HCEC 1CT (cell line): ENCODE measurements around the gene SNRNP200.

Source experiments
- DNase-seq: peaks from one replicate; pipeline ENCODE4 v3.0.0-alpha.2; 2017

The SNRNP200 gene

GRCh38 chr2:96247009-96247408, 58.3 kb downstream of the SNRNP200 start:
- DNase-seq: no peak

GRCh38 chr2:96245609-96246390, 59.5 kb downstream of the SNRNP200 start:
- DNase-seq: peak; percentile 37

- DNase-seq: no peak
Measured at GRCh38 chr2:96243843-96244242, 61.5 kb downstream of the SNRNP200 start.

GRCh38 chr2:96241900-96242611, 63.3 kb downstream of the SNRNP200 start:
- peak; percentile 87 for DNase-seq

- no peak for DNase-seq
Measured at GRCh38 chr2:96241227-96241626, 64.1 kb downstream of the SNRNP200 start.

GRCh38 chr2:96240341-96241038, 64.9 kb downstream of the SNRNP200 start:
- DNase-seq: no peak

GRCh38 chr2:96239745-96240264, 65.5 kb downstream of the SNRNP200 start:
- DNase-seq: no peak

- no peak for DNase-seq
Measured at GRCh38 chr2:96239091-96239490, 66.3 kb downstream of the SNRNP200 start.

GRCh38 chr2:96238266-96238665, 67.1 kb downstream of the SNRNP200 start:
- no peak for DNase-seq

GRCh38 chr2:96236882-96237281, 68.5 kb downstream of the SNRNP200 start:
- no peak for DNase-seq

GRCh38 chr2:96233880-96234316, 71.4 kb downstream of the SNRNP200 start:
- no peak for DNase-seq

GRCh38 chr2:96233436-96233835, 71.9 kb downstream of the SNRNP200 start:
- DNase-seq: no peak

GRCh38 chr2:96231316-96231715, 74.0 kb downstream of the SNRNP200 start:
- no peak for DNase-seq

GRCh38 chr2:96225016-96225533, 80.3 kb downstream of the SNRNP200 start:
- no peak for DNase-seq
